Activated CD4-positive, alpha-beta T cell treated with anti-CD3 and anti-CD28 coated beads for 36 hours (primary cell): Measurements from ENCODE around the gene SFXN5. TPM values are rescaled to one million over a fixed set of nuclear protein-coding genes. Genes with fewer than 3 reads are reported as not detected.
A peak's percentile ranks its signal among the peaks of the same experiment; 100 is the strongest.
"Not testable (repeated sequence)": the region's sequence is repeated elsewhere in the genome, so short reads cannot be mapped to it uniquely, and the experiment has no call there.

ENCODE experiments used
- ATAC-seq: fragments of 200-7000 bp; cut with Tn5 transposase; one replicate; pipeline ENCODE4 v1.10.0; 2021; ENCODE audit warnings: mild to moderate bottlenecking, moderate library complexity
- CTCF ChIA-PET: fragments of 350-600 bp; sonication (Branson Sonifier 250); formaldehyde crosslinking; loops from one replicate; lab custom pipeline; 2021; ENCODE audit warnings: antibody characterized with exemption; lab: Charles Lee
- POLR2A ChIA-PET: fragments of 350-600 bp; sonication (Branson Sonifier 250); formaldehyde crosslinking; loops from one replicate; lab custom pipeline; 2021; ENCODE audit warnings: antibody characterized with exemption, inconsistent platforms; lab: Charles Lee
- DNase-seq: peaks from one replicate; pipeline ENCODE4 v3.0.0-alpha.2; 2020
- H3K27ac Mint-ChIP-seq: one replicate; pipeline ENCODE4 v1.8.0; 2021; ENCODE audit warnings: mixed read lengths
- H3K27me3 Mint-ChIP-seq: one replicate; pipeline ENCODE4 v1.8.0; 2021; ENCODE audit warnings: mixed read lengths
- H3K36me3 Mint-ChIP-seq: one replicate; pipeline ENCODE4 v1.8.0; 2021; ENCODE audit warnings: low read depth, mixed read lengths
- H3K4me1 Mint-ChIP-seq: one replicate; pipeline ENCODE4 v1.8.0; 2021; ENCODE audit warnings: mixed read lengths
- H3K4me3 Mint-ChIP-seq: one replicate; pipeline ENCODE4 v1.8.0; 2021; ENCODE audit warnings: mild to moderate bottlenecking, moderate library complexity, mixed read lengths
- H3K9me3 Mint-ChIP-seq: one replicate; pipeline ENCODE4 v1.8.0; 2021; ENCODE audit warnings: low read depth, mixed read lengths
- intact Hi-C, 2 experiments: fragments of 100-400 bp; cut with DNase I in 1 of 2; cut with micrococcal nuclease in 1 of 2; formaldehyde crosslinking; loops; one replicate each; pipeline versions ENCODE4 v1.14.2 to v1.15.1; 2022 to 2024; cut with DNase I, micrococcal nuclease
- total RNA-seq, 2 experiments: library from RNA; stranded (reverse); gene quantifications; one replicate each; pipeline ENCODE4 v1.2.3, GENCODE V29; 2021

The SFXN5 gene
- total RNA-seq, 2 experiments from 2014 or later = 4.5 to 6.2 TPM

DNA sequence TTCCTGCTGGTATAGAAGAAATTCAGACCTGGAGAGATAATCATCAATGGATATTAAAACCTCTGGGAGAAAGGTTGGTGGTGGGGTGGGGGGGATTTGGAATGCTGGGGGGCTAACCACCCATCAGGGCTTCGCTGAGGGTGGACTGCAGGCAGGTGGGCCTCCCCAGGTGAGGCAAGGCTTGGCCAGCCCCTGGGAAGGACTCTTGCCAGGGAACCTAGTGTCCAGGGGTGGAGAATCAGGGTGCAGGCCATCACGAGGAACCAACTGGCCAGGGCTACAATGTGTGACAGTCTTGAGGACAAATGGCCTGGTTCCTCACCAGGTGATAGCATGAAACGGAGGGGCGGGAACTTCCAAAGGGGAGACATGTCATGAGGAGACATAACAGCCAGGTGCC is 29.4 kb upstream of the SFXN5 start:
- H3K4me3 Mint-ChIP-seq = no peak overlapping the region
- H3K27ac Mint-ChIP-seq = no peak overlapping the region
- ATAC-seq = no peak
- POLR2A ChIA-PET = no interaction called here
- no peak for DNase-seq
- intact Hi-C loops = no loop called here
- H3K9me3 Mint-ChIP-seq = no peaks in the 10 kb centered on the region
- CTCF ChIA-PET = interaction anchor here (0.7 to 1.0 kb wide), 2 partner anchors 12 to 1935 kb away, joined by 4 to 5 read pairs; partner anchors contain the start of gene RAB11FIP5
- H3K36me3 Mint-ChIP-seq = no peaks in the 10 kb centered on the region
- no peaks in the 10 kb centered on the region for H3K27me3 Mint-ChIP-seq
- H3K4me1 Mint-ChIP-seq = peaks cover 3% of the 10 kb centered on the region

DNA sequence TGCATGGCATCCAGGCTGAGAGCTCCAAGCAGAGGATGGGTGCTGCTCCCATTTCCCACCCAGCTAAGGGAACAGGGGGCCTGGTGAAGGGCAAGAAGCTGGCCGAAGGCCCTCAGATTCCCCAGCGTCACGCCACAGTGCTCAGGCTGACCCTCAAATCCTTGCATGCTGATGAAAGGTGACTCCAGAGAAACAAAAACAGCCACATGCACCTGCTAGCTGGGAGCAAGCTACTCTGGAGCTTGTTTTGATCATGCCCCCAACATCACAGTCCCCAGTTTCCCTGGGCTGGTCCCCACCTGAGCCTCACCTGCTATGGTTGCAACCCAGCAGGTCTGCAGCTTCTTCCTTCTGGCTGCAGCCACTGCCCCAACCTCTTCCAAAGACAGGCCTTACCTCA is 28.0 kb upstream of the SFXN5 start:
- ChIA-PET POLR2A (no interaction called here), CTCF (interaction anchor here (0.8 to 1.5 kb wide), 6 partner anchors 10 to 113 kb away, joined by 3 to 9 read pairs (median 3); no protein-coding TSS in a partner anchor)
- no peaks in the 10 kb centered on the region for H3K36me3 Mint-ChIP-seq
- no peak overlapping the region for H3K27ac Mint-ChIP-seq
- intact Hi-C loops = no loop called here
- H3K4me1 Mint-ChIP-seq = peaks cover 3% of the 10 kb centered on the region
- no peak overlapping the region for H3K4me3 Mint-ChIP-seq
- H3K27me3 Mint-ChIP-seq = no peaks in the 10 kb centered on the region
- H3K9me3 Mint-ChIP-seq = no peaks in the 10 kb centered on the region
- no peak for DNase-seq
- no peak for ATAC-seq

DNA sequence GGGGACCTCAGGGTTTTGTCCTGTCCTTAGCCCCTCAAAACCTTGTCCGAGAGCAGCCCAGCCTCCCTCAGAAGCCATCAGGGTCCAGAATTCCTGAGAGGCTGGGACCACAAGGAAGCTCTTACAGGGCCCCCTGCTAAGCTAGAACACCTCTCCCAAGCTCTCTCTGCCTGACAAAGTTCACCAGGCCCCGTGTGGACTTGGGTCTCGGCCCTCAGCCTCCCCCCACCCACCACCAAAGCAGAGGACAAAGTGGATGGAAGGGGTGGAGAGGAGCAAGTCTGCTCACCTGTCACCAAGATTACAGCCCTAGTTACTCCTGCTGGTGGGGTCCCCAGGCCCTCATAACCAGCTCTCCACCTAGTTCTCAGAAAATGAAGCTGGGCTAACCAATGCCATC is 24.4 kb upstream of the SFXN5 start:
- H3K4me3 Mint-ChIP-seq = no peak overlapping the region
- CTCF ChIA-PET = interaction anchor here (0.6 to 1.7 kb wide), 5 partner anchors 9 to 115 kb away, joined by 3 to 6 read pairs (median 4); no protein-coding TSS in a partner anchor
- H3K36me3 Mint-ChIP-seq = no peaks in the 10 kb centered on the region
- DNase-seq (no peak), ATAC-seq (no peak)
- H3K9me3 Mint-ChIP-seq = no peaks in the 10 kb centered on the region
- H3K27ac Mint-ChIP-seq = no peak overlapping the region
- H3K27me3 Mint-ChIP-seq = no peaks in the 10 kb centered on the region
- H3K4me1 Mint-ChIP-seq = no peaks in the 10 kb centered on the region
- intact Hi-C loops = no loop called here
- POLR2A ChIA-PET = no interaction called here

DNA sequence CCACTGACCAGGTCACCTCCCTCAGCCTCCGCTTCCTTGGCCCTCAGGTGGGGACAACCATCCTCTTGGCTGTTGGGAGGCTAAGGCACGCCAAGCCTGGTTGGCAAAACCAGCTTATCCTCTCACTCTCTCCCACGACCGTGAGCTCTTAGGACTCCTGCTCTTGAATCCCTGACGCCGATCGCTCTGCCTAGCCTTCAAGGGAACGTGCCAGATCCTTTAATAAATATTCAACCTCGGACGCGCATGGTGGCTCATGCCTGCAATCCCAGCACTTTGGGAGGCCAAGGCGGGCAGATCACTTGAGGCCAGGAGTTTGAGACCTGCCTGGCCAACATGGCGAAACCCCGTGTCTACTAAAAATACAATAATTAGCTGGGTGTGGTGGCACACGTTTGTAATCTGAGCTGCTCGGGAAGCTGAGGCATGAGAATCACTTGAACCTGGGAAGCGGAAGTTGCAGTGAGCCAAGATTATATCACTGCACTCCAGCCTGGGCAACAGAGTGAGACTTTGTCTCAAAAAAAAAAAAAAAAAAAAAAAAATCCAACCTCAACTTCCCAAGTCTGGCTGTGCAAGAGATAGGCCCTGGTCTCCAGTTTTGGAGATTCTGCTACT is 22.2 kb upstream of the SFXN5 start:
- H3K4me1 Mint-ChIP-seq, H3K27ac Mint-ChIP-seq, H3K36me3 Mint-ChIP-seq, POLR2A ChIA-PET, H3K4me3 Mint-ChIP-seq, H3K9me3 Mint-ChIP-seq, ATAC-seq, H3K27me3 Mint-ChIP-seq, intact Hi-C loops, DNase-seq: not testable (repeated sequence)
- CTCF ChIA-PET = interaction anchor here (0.5 to 2.4 kb wide), 3 partner anchors 8 to 201 kb away, joined by 4 to 5 read pairs (median 4); no protein-coding TSS in a partner anchor

DNA sequence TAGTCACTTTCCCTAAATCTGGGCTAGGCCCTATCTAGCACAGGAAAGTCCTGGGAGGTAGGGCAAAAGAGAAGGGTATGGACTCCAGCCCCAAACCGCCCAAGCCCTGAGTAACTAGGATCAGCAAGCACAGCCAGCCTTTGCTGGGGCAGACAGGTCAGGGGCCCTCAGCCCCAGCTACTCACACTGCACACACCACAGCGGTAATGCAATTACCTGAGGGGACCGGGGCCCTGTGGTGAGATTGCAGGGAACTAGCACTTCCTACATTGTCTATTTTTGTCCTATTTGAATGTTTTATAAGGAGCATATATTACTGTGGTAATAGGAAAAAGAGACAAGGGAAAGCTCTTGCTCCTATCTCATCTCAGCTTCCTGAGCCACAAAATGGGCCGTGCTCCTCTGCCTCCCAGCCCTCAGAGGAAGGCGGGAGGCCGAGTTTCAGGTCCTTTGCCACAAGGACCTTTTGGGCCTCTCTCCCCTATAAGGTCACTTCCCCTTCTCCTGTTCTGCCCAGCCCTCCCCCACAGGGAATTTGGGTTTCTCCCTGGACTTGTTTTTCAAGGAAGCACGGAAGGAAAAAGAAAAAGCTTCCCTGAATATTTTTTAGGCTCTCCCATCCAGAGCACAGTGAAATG is 20.8 kb upstream of the SFXN5 start:
- no peaks in the 10 kb centered on the region for H3K27me3 Mint-ChIP-seq
- DNase-seq (no peak), ATAC-seq (no peak)
- H3K4me3 Mint-ChIP-seq = no peak overlapping the region
- POLR2A ChIA-PET = no interaction called here
- H3K4me1 Mint-ChIP-seq = no peaks in the 10 kb centered on the region
- H3K9me3 Mint-ChIP-seq = no peaks in the 10 kb centered on the region
- H3K27ac Mint-ChIP-seq = peak overlapping the region; percentile 5
- intact Hi-C loops = no loop called here
- H3K36me3 Mint-ChIP-seq = no peaks in the 10 kb centered on the region
- CTCF ChIA-PET = interaction anchor here (0.6 to 2.4 kb wide), 3 partner anchors 28 to 199 kb away, joined by 3 to 5 read pairs (median 5); no protein-coding TSS in a partner anchor

DNA sequence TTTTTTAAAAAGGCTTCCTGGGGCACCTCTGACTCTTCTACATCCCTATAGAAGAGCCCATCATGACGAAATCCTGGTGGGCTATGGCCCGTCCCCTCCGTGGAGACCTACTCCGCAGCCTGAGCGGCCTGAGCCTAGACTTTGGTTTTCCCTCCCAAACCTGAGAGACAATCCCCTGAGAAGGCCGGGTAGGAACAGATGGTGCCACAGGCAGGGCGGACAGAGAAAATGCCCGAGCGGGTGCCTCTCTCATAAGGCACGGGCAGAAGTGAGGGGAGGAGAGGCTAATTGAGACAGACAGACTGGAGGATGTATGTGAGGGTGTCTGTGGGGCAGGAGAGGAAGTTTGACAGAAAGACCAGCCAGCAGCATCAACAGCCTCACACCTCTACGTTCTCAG is 20.2 kb upstream of the SFXN5 start:
- H3K36me3 Mint-ChIP-seq = no peaks in the 10 kb centered on the region
- POLR2A ChIA-PET = no interaction called here
- no peak overlapping the region for H3K27ac Mint-ChIP-seq
- DNase-seq (no peak), ATAC-seq (no peak)
- H3K9me3 Mint-ChIP-seq = no peaks in the 10 kb centered on the region
- CTCF ChIA-PET = interaction anchor here (0.6 kb wide), 2 partner anchors 28 to 73 kb away, joined by 3 to 5 read pairs; no protein-coding TSS in a partner anchor
- no peaks in the 10 kb centered on the region for H3K27me3 Mint-ChIP-seq
- no peak overlapping the region for H3K4me3 Mint-ChIP-seq
- intact Hi-C loops = no loop called here
- H3K4me1 Mint-ChIP-seq = no peaks in the 10 kb centered on the region

DNA sequence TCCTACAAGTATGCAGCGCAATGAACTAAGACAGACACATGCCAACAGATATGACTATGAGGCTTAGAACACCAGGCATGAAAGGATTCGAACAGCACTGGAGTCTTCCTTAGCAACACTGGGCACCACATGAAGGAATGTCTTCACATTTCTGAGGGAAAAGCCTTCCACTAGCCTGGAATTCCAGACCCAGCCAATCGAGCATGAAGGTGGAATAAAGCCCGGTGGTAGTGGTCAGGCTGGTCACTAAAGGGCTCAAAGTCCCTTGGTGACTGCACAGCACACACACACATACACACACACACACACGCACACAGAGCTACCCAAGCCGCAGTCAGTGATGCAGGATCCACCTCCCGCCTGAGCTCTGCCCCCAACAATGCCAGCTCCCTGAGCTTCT is 19.7 kb upstream of the SFXN5 start:
- ChIA-PET CTCF (no interaction called here), POLR2A (no interaction called here)
- DNase-seq (no peak), ATAC-seq (no peak)
- intact Hi-C loops = no loop called here
- no peak overlapping the region for H3K4me3 Mint-ChIP-seq
- no peak overlapping the region for H3K27ac Mint-ChIP-seq
- no peaks in the 10 kb centered on the region for H3K9me3 Mint-ChIP-seq
- no peaks in the 10 kb centered on the region for H3K4me1 Mint-ChIP-seq
- no peaks in the 10 kb centered on the region for H3K27me3 Mint-ChIP-seq
- H3K36me3 Mint-ChIP-seq = no peaks in the 10 kb centered on the region

DNA sequence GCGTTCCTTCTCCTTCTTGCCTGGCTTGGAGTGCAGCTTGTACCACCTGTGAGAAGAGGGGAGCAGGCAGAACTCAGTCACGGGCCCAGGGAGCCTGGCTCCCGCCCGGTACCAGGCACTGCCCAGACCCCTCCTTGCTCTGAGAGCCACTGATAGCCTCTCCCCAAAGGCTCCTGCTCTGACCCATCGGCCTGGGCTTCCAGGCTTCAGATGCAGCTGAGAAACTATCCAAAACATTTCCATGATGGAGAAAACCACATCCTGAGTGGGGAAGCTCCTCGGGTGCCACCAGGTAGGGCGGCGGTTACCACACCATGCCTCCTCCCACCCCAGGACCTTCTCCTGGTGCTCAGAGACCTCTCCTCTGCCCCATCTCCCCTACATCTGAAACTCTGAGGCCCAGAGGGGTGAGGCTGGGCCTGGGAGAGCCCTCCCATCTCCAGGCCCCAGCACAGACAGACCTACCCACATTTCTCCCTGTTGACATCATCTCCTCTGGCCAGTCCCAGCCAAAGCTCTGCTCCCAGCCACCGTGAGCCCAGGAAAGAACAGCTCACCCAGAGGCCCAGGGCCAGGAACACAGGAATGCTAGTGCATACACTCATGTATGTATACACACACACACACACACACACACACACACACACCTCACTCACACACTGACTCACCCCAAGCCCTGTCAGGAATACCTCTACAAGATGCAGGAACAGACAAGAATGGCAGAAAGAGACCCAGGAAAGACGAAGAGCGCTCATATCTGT is 17.9 kb upstream of the SFXN5 start:
- H3K36me3 Mint-ChIP-seq = no peaks in the 10 kb centered on the region
- POLR2A ChIA-PET = interaction anchor here (1.1 kb wide), 1 partner anchor 23 kb away, joined by 3 read pairs; the partner anchor contains the start of gene RAB11FIP5
- ATAC-seq = no peak
- no peak for DNase-seq
- no peaks in the 10 kb centered on the region for H3K9me3 Mint-ChIP-seq
- H3K27me3 Mint-ChIP-seq = no peaks in the 10 kb centered on the region
- no peak overlapping the region for H3K27ac Mint-ChIP-seq
- intact Hi-C loops = loop anchor here in 1 of 2 experiments (5.0 kb wide), 1 partner anchor 97 kb away; no protein-coding TSS in a partner anchor
- no peaks in the 10 kb centered on the region for H3K4me1 Mint-ChIP-seq
- no peak overlapping the region for H3K4me3 Mint-ChIP-seq
- CTCF ChIA-PET = interaction anchor here (1.3 to 6.4 kb wide), 2 partner anchors 67 to 88 kb away, joined by 6 to 56 read pairs; no protein-coding TSS in a partner anchor

DNA sequence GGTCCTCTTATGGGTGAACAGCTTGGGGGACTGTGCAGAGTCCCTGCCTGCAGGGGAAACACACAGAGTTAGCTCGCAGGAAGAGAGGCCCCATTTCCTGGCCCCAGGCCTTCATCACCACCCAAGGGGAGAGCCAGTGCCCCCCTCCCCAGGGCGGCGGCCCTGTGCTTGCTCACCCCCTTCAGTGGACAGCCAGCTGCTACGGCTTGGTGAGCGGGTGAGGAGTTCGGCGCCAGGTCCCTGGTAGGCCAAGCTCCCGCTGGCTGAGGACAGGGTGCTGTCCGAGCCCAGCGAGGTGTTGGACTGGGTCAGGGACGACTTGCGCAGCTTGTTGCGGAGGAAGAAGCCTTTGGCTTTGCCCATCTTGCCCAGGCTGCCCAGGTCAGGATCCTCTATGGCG is 17.2 kb upstream of the SFXN5 start:
- no peak for DNase-seq
- H3K4me1 Mint-ChIP-seq = no peaks in the 10 kb centered on the region
- no peak overlapping the region for H3K4me3 Mint-ChIP-seq
- intact Hi-C loops = loop anchor here in 1 of 2 experiments (5.0 kb wide), 1 partner anchor 96 kb away; no protein-coding TSS in a partner anchor
- ChIA-PET POLR2A (interaction anchor here (1.1 kb wide), 1 partner anchor 24 kb away, joined by 3 read pairs; the partner anchor contains the start of gene RAB11FIP5), CTCF (interaction anchor here (1.3 to 6.4 kb wide), 2 partner anchors 67 to 88 kb away, joined by 6 to 56 read pairs; no protein-coding TSS in a partner anchor)
- no peaks in the 10 kb centered on the region for H3K9me3 Mint-ChIP-seq
- no peaks in the 10 kb centered on the region for H3K27me3 Mint-ChIP-seq
- H3K36me3 Mint-ChIP-seq = no peaks in the 10 kb centered on the region
- H3K27ac Mint-ChIP-seq = no peak overlapping the region
- no peak for ATAC-seq

DNA sequence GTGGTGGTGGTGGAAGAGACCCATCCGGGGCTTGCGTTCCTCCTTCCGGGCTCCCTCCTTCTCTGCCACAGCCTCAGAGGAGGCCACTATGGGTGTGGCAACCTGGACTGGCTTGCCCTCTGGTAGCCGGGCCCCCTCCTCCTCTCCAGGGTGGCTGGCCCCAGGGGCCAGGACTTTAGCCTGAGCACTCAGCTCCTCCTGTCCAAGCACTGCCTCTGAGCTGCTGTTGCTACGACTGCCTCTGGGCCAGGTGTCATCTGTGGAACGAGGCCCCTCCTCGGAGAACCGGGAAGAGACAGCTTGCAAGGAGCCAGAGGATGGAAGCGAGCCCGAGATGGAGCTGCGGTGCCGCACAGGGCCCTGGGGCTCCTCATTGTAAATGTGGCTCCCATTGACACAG is 16.7 kb upstream of the SFXN5 start:
- ChIA-PET CTCF (interaction anchor here (1.1 to 6.4 kb wide), 3 partner anchors 68 to 89 kb away, joined by 3 to 56 read pairs (median 6); no protein-coding TSS in a partner anchor), POLR2A (interaction anchor here (1.1 kb wide), 1 partner anchor 24 kb away, joined by 3 read pairs; the partner anchor contains the start of gene RAB11FIP5)
- Mint-ChIP-seq H3K4me3 (no peak overlapping the region), H3K27ac (no peak overlapping the region), H3K27me3 (no peaks in the 10 kb centered on the region), H3K4me1 (no peaks in the 10 kb centered on the region), H3K9me3 (no peaks in the 10 kb centered on the region), H3K36me3 (no peaks in the 10 kb centered on the region)
- intact Hi-C loops = loop anchor here in 1 of 2 experiments (5.0 kb wide), 1 partner anchor 96 kb away; no protein-coding TSS in a partner anchor
- ATAC-seq (no peak), DNase-seq (no peak)

DNA sequence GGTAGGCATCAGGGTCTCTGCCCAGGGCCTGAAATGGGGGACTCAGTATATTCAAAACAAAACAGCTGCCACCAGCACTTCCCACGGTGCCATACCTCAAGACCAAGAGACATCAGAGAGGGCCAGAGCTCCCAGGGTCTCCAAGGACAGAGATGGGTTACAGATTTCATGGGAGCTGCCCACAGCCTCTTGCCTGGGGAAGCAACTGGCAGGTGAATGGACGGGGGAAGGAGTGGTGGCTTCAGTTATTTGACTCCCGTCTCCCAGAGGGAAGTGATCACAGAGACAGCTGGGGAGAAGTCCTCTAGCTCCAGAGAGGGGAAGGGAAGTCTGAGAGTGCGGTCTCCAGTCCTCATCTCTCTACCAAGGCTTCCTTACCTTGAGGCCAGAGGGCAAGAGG is 15.8 kb upstream of the SFXN5 start:
- no peaks in the 10 kb centered on the region for H3K27me3 Mint-ChIP-seq
- H3K4me1 Mint-ChIP-seq = no peaks in the 10 kb centered on the region
- H3K36me3 Mint-ChIP-seq = no peaks in the 10 kb centered on the region
- H3K9me3 Mint-ChIP-seq = no peaks in the 10 kb centered on the region
- intact Hi-C loops = loop anchor here in 1 of 2 experiments (5.0 kb wide), 1 partner anchor 95 kb away; no protein-coding TSS in a partner anchor
- no peak overlapping the region for H3K4me3 Mint-ChIP-seq
- ATAC-seq (no peak), DNase-seq (no peak)
- no peak overlapping the region for H3K27ac Mint-ChIP-seq
- POLR2A ChIA-PET = interaction anchor here (0.6 kb wide), 1 partner anchor 13 kb away, joined by 3 read pairs; no protein-coding TSS in a partner anchor
- CTCF ChIA-PET = interaction anchor here (0.5 to 6.4 kb wide), 10 partner anchors 9 to 157 kb away, joined by 3 to 56 read pairs (median 4); no protein-coding TSS in a partner anchor
